H9 (cell line): ENCODE results near the gene MTA3. TPM values are rescaled to one million over a fixed set of nuclear protein-coding genes. Genes with fewer than 3 reads are reported as not detected.

Experiments
- DNase-seq: peaks from one replicate; pipeline ENCODE4 v3.0.0-alpha.2; 2017
- H2AFZ ChIP-seq: one replicate; pipeline ENCODE4 v1.6.1; 2013; ENCODE audit warnings: mild to moderate bottlenecking, low read length, control low read depth, moderate library complexity
- H2AK5ac ChIP-seq: 2 replicates; pipeline ENCODE4 v1.6.1; 2013; ENCODE audit warnings: low read length, control low read depth, mixed read lengths; ENCODE audit not compliant: insufficient read length
- H2BK120ac ChIP-seq: one replicate; pipeline ENCODE4 v1.6.1; 2013; ENCODE audit warnings: low read depth, mild to moderate bottlenecking, low read length, control low read depth, inconsistent platforms; ENCODE audit not compliant: poor library complexity, severe bottlenecking
- H2BK12ac ChIP-seq: 2 replicates; pipeline ENCODE4 v1.6.1; 2013; ENCODE audit warnings: low read length, control low read depth, mixed read lengths, low read depth; ENCODE audit not compliant: insufficient read length
- H2BK15ac ChIP-seq: 2 replicates; pipeline ENCODE4 v1.6.1; 2013; ENCODE audit warnings: low read depth, low read length, control low read depth
- H2BK20ac ChIP-seq: one replicate; pipeline ENCODE4 v1.6.1; 2013; ENCODE audit warnings: low read depth, mild to moderate bottlenecking, low read length, control low read depth, inconsistent platforms; ENCODE audit not compliant: poor library complexity, severe bottlenecking
- H2BK5ac ChIP-seq: 2 replicates; pipeline ENCODE4 v1.6.1; 2013; ENCODE audit warnings: low read length, control low read depth, mixed read lengths; ENCODE audit not compliant: insufficient read length
- H3K14ac ChIP-seq: 2 replicates; pipeline ENCODE4 v1.6.1; 2013; ENCODE audit warnings: low read length, control low read depth; ENCODE audit not compliant: insufficient read depth
- H3K18ac ChIP-seq: 2 replicates; pipeline ENCODE4 v1.6.1; 2013; ENCODE audit warnings: low read depth, mild to moderate bottlenecking, mixed read lengths, low read length, control low read depth; ENCODE audit not compliant: insufficient read length
- H3K23ac ChIP-seq: 2 replicates; pipeline ENCODE4 v1.6.1; 2013; ENCODE audit warnings: low read length, control low read depth, mixed read lengths, low read depth; ENCODE audit not compliant: insufficient read length
- H3K23me2 ChIP-seq: 2 replicates; pipeline ENCODE4 v1.6.1; 2013; ENCODE audit warnings: low read depth, mild to moderate bottlenecking, mixed read lengths, low read length, control low read depth; ENCODE audit not compliant: insufficient read length, poor library complexity, severe bottlenecking
- H3K27ac ChIP-seq: 2 replicates; pipeline ENCODE4 v1.5.1; 2013; ENCODE audit warnings: low read length, control low read depth, mixed read lengths, low read depth; ENCODE audit not compliant: insufficient read length
- H3K27me3 ChIP-seq: 2 replicates; pipeline ENCODE4 v1.6.1; 2013; ENCODE audit warnings: low read length, control low read depth, inconsistent platforms; ENCODE audit not compliant: insufficient read depth
- H3K4ac ChIP-seq: 2 replicates; pipeline ENCODE4 v1.6.1; 2013; ENCODE audit warnings: low read depth, mild to moderate bottlenecking, control low read depth, inconsistent platforms, low read length, moderate library complexity
- H3K4me1 ChIP-seq: 2 replicates; pipeline ENCODE4 v1.6.1; 2013; ENCODE audit warnings: low read length, control low read depth, inconsistent platforms; ENCODE audit not compliant: insufficient read depth
- H3K4me2 ChIP-seq: 2 replicates; pipeline ENCODE4 v1.6.1; 2013; ENCODE audit warnings: low read length, control low read depth, mixed read lengths; ENCODE audit not compliant: insufficient read length, insufficient read depth
- H3K56ac ChIP-seq: 2 replicates; pipeline ENCODE4 v1.6.1; 2013; ENCODE audit warnings: low read depth, mild to moderate bottlenecking, mixed read lengths, low read length, control low read depth; ENCODE audit not compliant: insufficient read length
- H3K79me1 ChIP-seq: 2 replicates; pipeline ENCODE4 v1.6.1; 2013; ENCODE audit warnings: low read depth, mild to moderate bottlenecking, moderate library complexity, low read length, control low read depth, inconsistent platforms; ENCODE audit not compliant: insufficient read depth, poor library complexity, severe bottlenecking
- H3K79me2 ChIP-seq: 2 replicates; pipeline ENCODE4 v1.6.1; 2013; ENCODE audit warnings: low read length, control low read depth, inconsistent platforms; ENCODE audit not compliant: insufficient read depth
- H3K9ac ChIP-seq: 2 replicates; pipeline ENCODE4 v1.6.1; 2013; ENCODE audit warnings: low read length, control low read depth, mixed read lengths; ENCODE audit not compliant: insufficient read length; ENCODE audit errors: extremely low read depth
- H3K9me3 ChIP-seq: one replicate; pipeline ENCODE4 v1.6.1; 2013; ENCODE audit warnings: low read depth, low read length, inconsistent platforms; ENCODE audit not compliant: control insufficient read depth
- H3T11ph ChIP-seq: one replicate; pipeline ENCODE4 v1.6.1; 2013; ENCODE audit warnings: mild to moderate bottlenecking, low read length, control low read depth, inconsistent platforms
- H4K20me1 ChIP-seq: one replicate; pipeline ENCODE4 v1.6.1; 2013; ENCODE audit not compliant: control insufficient read depth, insufficient read length, insufficient read depth
- H4K5ac ChIP-seq: 2 replicates; pipeline ENCODE4 v1.6.1; 2013; ENCODE audit warnings: low read depth, mild to moderate bottlenecking, mixed read lengths, low read length, control low read depth; ENCODE audit not compliant: insufficient read length
- H4K8ac ChIP-seq: replicated peaks from 2 replicates; pipeline ENCODE4 v1.6.1; 2013; ENCODE audit warnings: low read length, control low read depth, mixed read lengths, low read depth; ENCODE audit not compliant: insufficient read length
- H4K91ac ChIP-seq: 2 replicates; pipeline ENCODE4 v1.6.1; 2013; ENCODE audit warnings: low read depth, mild to moderate bottlenecking, moderate library complexity, mixed read lengths, low read length, control low read depth; ENCODE audit not compliant: insufficient read length
- H3K27ac Mint-ChIP-seq, 3 experiments: 2 replicates in 2 of 3; 3 replicates in 1 of 3; pipeline ENCODE4 v1.8.0; 2020 to 2021; ENCODE audit warnings: mixed read lengths in 3 of 3, mild to moderate bottlenecking in 1 of 3, moderate library complexity in 1 of 3
- H3K27me3 Mint-ChIP-seq: 2 replicates; pipeline ENCODE4 v1.8.0; 2021; ENCODE audit warnings: low read depth, mild to moderate bottlenecking, moderate library complexity, mixed read lengths
- H3K36me3 Mint-ChIP-seq, 3 experiments: 2 replicates in 2 of 3; 3 replicates in 1 of 3; pipeline ENCODE4 v1.8.0; 2020 to 2021; ENCODE audit warnings: low read depth in 3 of 3, mixed read lengths in 3 of 3; ENCODE audit not compliant: insufficient read depth in 1 of 3
- H3K4me1 Mint-ChIP-seq, 2 experiments: 2 replicates each; pipeline ENCODE4 v1.8.0; 2020; ENCODE audit warnings: mixed read lengths in 2 of 2
- H3K4me3 Mint-ChIP-seq, 2 experiments: 2 replicates in 1 of 2; 3 replicates in 1 of 2; pipeline ENCODE4 v1.8.0; 2020 to 2021; ENCODE audit warnings: mild to moderate bottlenecking in 2 of 2, mixed read lengths in 2 of 2, moderate library complexity in 1 of 2
- H3K9me3 Mint-ChIP-seq, 2 experiments: 2 replicates in 1 of 2; 3 replicates in 1 of 2; pipeline ENCODE4 v1.8.0; 2020; ENCODE audit warnings: mild to moderate bottlenecking in 2 of 2, mixed read lengths in 2 of 2, moderate library complexity in 1 of 2
- CTCF ChIP-seq: fragments of 200-600 bp; sonication (generic); conservative IDR thresholded peaks from 3 replicates; pipeline ENCODE4 v1.8.0; 2021; ENCODE audit warnings: antibody characterized with exemption, mild to moderate bottlenecking
- WGBS: extraction: QIAGEN DNeasy Blood & Tissue Kit; methylation state at CpG from one replicate; pipeline ENCODE4 v1.1.7; 2013; ENCODE audit warnings: missing lambda C conversion rate, low lambda C conversion rate, mixed read lengths; ENCODE audit not compliant: insufficient read length; ENCODE audit errors: extremely low coverage; 5-methylcytosine and 5-hydroxymethylcytosine counted together
- total RNA-seq: library from RNA; stranded (reverse); gene quantifications from 2 replicates; pipeline ENCODE4 v1.2.1, GENCODE V29; 2021

The MTA3 gene
- total RNA-seq, 1 experiment from 2014 or later: 253 TPM

GRCh38 chr2:42547446-42548295 is 20.8 kb upstream of the MTA3 start:
- no peak overlapping the region for H3K23ac ChIP-seq
- H3K79me2 ChIP-seq: no peaks in the 10 kb centered on the region

More at GRCh38 chr2:42547446-42548295, 20.8 kb upstream of the MTA3 start:
- Histone ChIP-seq H2AFZ (no peak overlapping the region), H2BK120ac (no peak overlapping the region), H2BK20ac (no peak overlapping the region), H3K27ac (peak overlapping the region; percentile 62), H2AK5ac (no peak overlapping the region), H2BK12ac (peak overlapping the region; percentile 0), H3K79me1 (no peaks in the 10 kb centered on the region), H3K56ac (no peak overlapping the region), H3K18ac (peak overlapping the region; percentile 4), H3K27me3 (no peaks in the 10 kb centered on the region), H2BK5ac (no peak overlapping the region), H3K23me2 (no peaks in the 10 kb centered on the region), H3K14ac (no peak overlapping the region), H3K9ac (no peak overlapping the region), H2BK15ac (no peak overlapping the region), H3K4me2 (no peak overlapping the region), H3K4ac (no peak overlapping the region), H3K4me1 (peaks cover 3% of the 10 kb centered on the region; the same call in 1 of the 2 replicates), H4K8ac (no peak overlapping the region), H4K20me1 (no peaks in the 10 kb centered on the region), H4K5ac (no peak overlapping the region), H3K9me3 (no peaks in the 10 kb centered on the region), H4K91ac (no peak overlapping the region), H3T11ph (no peak overlapping the region)
- WGBS: no CpG with 5 or more reads among the region's 27 CpGs
- H3K4me1 Mint-ChIP-seq: peaks cover 54 to 56% of the 10 kb centered on the region in 2 experiments
- TF ChIP-seq CTCF: no peak
- no peaks in the 10 kb centered on the region; a peak in 1 of 7 replicates for H3K36me3 Mint-ChIP-seq
- peak overlapping the region; percentile 63 to 99 (median 98); a peak in 6 of 7 replicates for H3K27ac Mint-ChIP-seq
- H3K27me3 Mint-ChIP-seq: no peaks in the 10 kb centered on the region
- H3K4me3 Mint-ChIP-seq: no peak overlapping the region
- 0 out of 5 replicates have a peak, but pooled peaks cover 0 to 2% of the 10 kb centered on the region in 2 experiments for H3K9me3 Mint-ChIP-seq
- no peak for DNase-seq
